Mucosa of descending colon (tissue), 3 donors: ENCODE measurements around the gene TRIM25. TPM values are rescaled to one million over a fixed set of nuclear protein-coding genes. Genes with fewer than 3 reads are reported as not detected.

Experiments used
- ATAC-seq: fragments of 200-7000 bp; cut with Tn5 transposase; one replicate; pipeline ENCODE4 v1.9.1; 2020; ENCODE audit warnings: mild to moderate bottlenecking, moderate library complexity
- DNase-seq, 3 donors: peaks; one replicate each; pipeline ENCODE4 v3.0.0-alpha.2; 2020
- H3K36me3 ChIP-seq: fragments of 200-600 bp; one replicate; pipeline ENCODE4 v1.8.0; 2021; ENCODE audit warnings: low read depth, mild to moderate bottlenecking
- H3K4me1 ChIP-seq: fragments of 200-600 bp; one replicate; pipeline ENCODE4 v1.8.0; 2021; ENCODE audit warnings: low read depth, mild to moderate bottlenecking
- H3K4me3 ChIP-seq: fragments of 200-600 bp; one replicate; pipeline ENCODE4 v1.8.0; 2021; ENCODE audit warnings: mild to moderate bottlenecking
- H3K9me3 ChIP-seq: fragments of 200-600 bp; one replicate; pipeline ENCODE4 v1.8.0; 2021; ENCODE audit warnings: mild to moderate bottlenecking
- CTCF ChIP-seq: fragments of 200-600 bp; IDR thresholded peaks from one replicate; pipeline ENCODE4 v1.8.0; 2022; ENCODE audit warnings: antibody characterized with exemption, mild to moderate bottlenecking
- intact Hi-C, 2 donors: fragments of 100-400 bp; cut with DNase I in 1 of 2; cut with micrococcal nuclease in 1 of 2; formaldehyde crosslinking; loops; one replicate each; pipeline versions ENCODE4 v1.11.0 to v1.11.1; 2022; cut with DNase I, micrococcal nuclease
- total RNA-seq, 3 donors: library from RNA; stranded (reverse); fragmentation: NEBNext Ultra II Directional in 2 of 3; extraction: Animal tissue kit (Norgen Biotek cat#: 25700) in 2 of 3; gene quantifications; one replicate each; pipeline versions ENCODE4 v1.2.1 to v1.2.4, GENCODE V29; 2021 to 2023
- donor health status: DM: no; HTN: no; CAD: no; lungs with moderate emphysema.
- donor health status: DM: no; HTN: no; CAD: no.
- donor health status: DM: no; HTN: yes; CAD: no.

The TRIM25 gene
- total RNA-seq, 3 donors from 2014 or later: 76.1 to 130 (median 115) TPM

- ATAC-seq (no peak), DNase-seq (no peak)
- Histone ChIP-seq H3K36me3 (no peaks in the 10 kb centered on the region), H3K4me1 (no peaks in the 10 kb centered on the region), H3K4me3 (no peak overlapping the region), H3K9me3 (no peaks in the 10 kb centered on the region)
- intact Hi-C loops: no loop called here
- no peak for TF ChIP-seq CTCF
These were observed 49.9 kb downstream of the TRIM25 start for GRCh38 chr17:56863974-56864373.

- intact Hi-C loops: no loop called here
- Histone ChIP-seq H3K9me3 (no peaks in the 10 kb centered on the region), H3K4me3 (no peak overlapping the region), H3K36me3 (no peaks in the 10 kb centered on the region), H3K4me1 (no peaks in the 10 kb centered on the region)
- ATAC-seq (no peak), DNase-seq (no peak)
- no peak for TF ChIP-seq CTCF
These were observed 52.0 kb downstream of the TRIM25 start for GRCh38 chr17:56861899-56862298.

- ATAC-seq (no peak), DNase-seq (no peak)
- intact Hi-C loops: no loop called here
- H3K9me3 ChIP-seq: no peaks in the 10 kb centered on the region
- no peaks in the 10 kb centered on the region for H3K4me1 ChIP-seq
- TF ChIP-seq CTCF: no peak
- no peaks in the 10 kb centered on the region for H3K36me3 ChIP-seq
- H3K4me3 ChIP-seq: no peak overlapping the region
These were observed 62.8 kb downstream of the TRIM25 start for GRCh38 chr17:56851008-56851407.

- no peaks in the 10 kb centered on the region for H3K36me3 ChIP-seq
- no peak for TF ChIP-seq CTCF
- no peaks in the 10 kb centered on the region for H3K9me3 ChIP-seq
- DNase-seq: no peak
- no peaks in the 10 kb centered on the region for H3K4me1 ChIP-seq
- no peak overlapping the region for H3K4me3 ChIP-seq
- no peak for ATAC-seq
- intact Hi-C loops: no loop called here
These were observed 63.3 kb downstream of the TRIM25 start for GRCh38 chr17:56850591-56850990.

- DNase-seq: no peak
- intact Hi-C loops: no loop called here
- Histone ChIP-seq H3K9me3 (no peaks in the 10 kb centered on the region), H3K36me3 (no peaks in the 10 kb centered on the region), H3K4me1 (no peaks in the 10 kb centered on the region), H3K4me3 (no peak overlapping the region)
- no peak for ATAC-seq
- no peak for TF ChIP-seq CTCF
These were observed 64.7 kb downstream of the TRIM25 start for GRCh38 chr17:56849131-56849530.

- TF ChIP-seq CTCF: no peak
- H3K36me3 ChIP-seq: no peaks in the 10 kb centered on the region
- intact Hi-C loops: no loop called here
- H3K9me3 ChIP-seq: no peaks in the 10 kb centered on the region
- no peak for ATAC-seq
- no peak overlapping the region for H3K4me3 ChIP-seq
- no peak for DNase-seq
- H3K4me1 ChIP-seq: no peaks in the 10 kb centered on the region
These were observed 66.7 kb downstream of the TRIM25 start for GRCh38 chr17:56847106-56847505.
